Urinary bladder (tissue), 4 donors: Measurements from ENCODE around the gene ARID3C. TPM values are rescaled to one million over a fixed set of nuclear protein-coding genes. Genes with fewer than 3 reads are reported as not detected.

ENCODE experiments used
- DNase-seq: peaks from one replicate; pipeline ENCODE4 v3.0.0-alpha.2; 2015; ENCODE audit errors: extremely low spot score
- H3K27ac ChIP-seq: one replicate; pipeline ENCODE4 v1.5.1; 2013; ENCODE audit warnings: low read depth, mild to moderate bottlenecking, moderate library complexity
- H3K36me3 ChIP-seq: one replicate; pipeline ENCODE4 v1.6.1; 2013; ENCODE audit warnings: mild to moderate bottlenecking, moderate library complexity; ENCODE audit not compliant: insufficient read depth
- H3K4me1 ChIP-seq: one replicate; pipeline ENCODE4 v1.6.1; 2013; ENCODE audit warnings: mild to moderate bottlenecking, moderate library complexity; ENCODE audit not compliant: insufficient read depth
- H3K4me3 ChIP-seq: one replicate; pipeline ENCODE4 v1.5.1; 2013; ENCODE audit warnings: low read depth, low read length
- WGBS: extraction: QIAGEN DNeasy Blood & Tissue Kit; methylation state at CpG from one replicate; pipeline ENCODE4 v1.1.7; 2013; 5-methylcytosine and 5-hydroxymethylcytosine counted together
- polyA plus RNA-seq: library from polyadenylated mRNA; stranded (reverse); fragments of 200-250 nt; gene quantifications from one replicate; pipeline ENCODE4 v1.2.3, GENCODE V29; 2013
- total RNA-seq: library from RNA; depleted of rRNA; stranded (reverse); fragments of >200 nt; gene quantifications from one replicate; pipeline ENCODE4 v1.2.3, GENCODE V29; 2014
- donor health status: healthy with polysubstance abuse.
- donor health status: healthy.

ARID3C gene
- total and polyA plus RNA-seq, 2 donors, result not detected

DNA sequence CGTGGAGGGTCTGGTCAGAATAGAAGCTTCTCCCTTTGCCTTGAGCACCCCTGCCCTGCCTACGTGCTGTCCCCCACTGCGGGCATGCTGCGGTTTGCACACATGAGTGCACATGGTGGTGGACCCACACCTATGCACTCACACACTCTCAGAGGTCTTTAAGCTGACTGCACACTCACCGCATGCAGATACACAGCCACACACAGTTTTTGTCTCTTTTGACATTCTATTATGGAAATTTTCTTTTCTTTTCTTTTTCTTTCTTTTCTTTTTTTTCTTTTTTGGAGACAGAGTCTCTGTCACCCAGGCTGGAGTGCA, 584 bp upstream of the ARID3C start:
- no peaks in the 10 kb centered on the region for H3K4me1 ChIP-seq
- no peaks in the 10 kb centered on the region for H3K36me3 ChIP-seq
- WGBS, result 22% methylated on average over 5 of the region's 5 CpGs
- no peak overlapping the region for H3K27ac ChIP-seq
- DNase-seq, result no peak
- no peak overlapping the region for H3K4me3 ChIP-seq

DNA sequence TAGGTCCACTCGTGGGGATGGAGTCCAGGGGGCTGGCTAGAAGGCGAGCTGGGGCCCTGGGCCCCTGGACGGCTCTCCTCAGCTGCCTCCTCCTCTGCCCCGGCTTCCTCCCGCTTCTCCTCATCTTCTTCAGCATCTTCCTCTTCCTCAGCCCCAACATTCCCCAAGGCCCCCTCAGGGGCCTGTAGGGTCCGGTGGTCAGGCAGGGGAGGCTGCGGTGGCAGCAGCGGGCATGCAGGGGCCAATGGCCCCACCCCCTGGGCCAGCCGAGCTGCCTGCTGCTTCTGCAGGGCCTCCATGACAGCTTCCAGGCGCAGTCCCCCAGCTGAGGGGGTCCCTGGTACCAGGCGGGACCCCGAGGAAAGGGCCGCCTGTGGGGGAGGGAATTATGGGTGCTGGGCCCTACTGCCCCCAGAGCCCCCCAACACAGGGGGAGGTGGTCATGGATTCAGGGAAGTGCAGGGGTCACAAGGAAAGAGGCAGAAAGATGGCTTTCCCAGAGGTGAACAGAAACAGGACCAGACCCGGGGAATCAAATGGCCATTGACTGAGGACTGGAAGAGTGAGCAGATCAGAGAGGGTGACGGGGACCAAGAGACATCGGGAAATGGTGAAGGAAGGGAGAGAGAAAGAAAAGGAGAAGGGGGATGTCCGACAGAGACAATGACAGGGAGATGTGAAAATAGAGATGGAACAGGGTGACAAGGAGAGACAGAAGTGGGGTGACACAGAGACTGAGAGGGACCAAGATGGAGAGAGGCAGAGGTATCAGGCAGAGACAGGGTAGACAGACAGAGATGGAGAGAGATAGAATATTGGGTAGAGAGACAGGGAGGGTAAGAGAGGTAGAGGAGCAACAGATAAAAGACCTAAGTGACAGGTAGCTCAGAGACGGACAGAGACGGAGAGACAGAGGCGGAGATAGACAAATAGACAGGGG, 880 bp downstream of the ARID3C start:
- no peak overlapping the region for H3K27ac ChIP-seq

DNA sequence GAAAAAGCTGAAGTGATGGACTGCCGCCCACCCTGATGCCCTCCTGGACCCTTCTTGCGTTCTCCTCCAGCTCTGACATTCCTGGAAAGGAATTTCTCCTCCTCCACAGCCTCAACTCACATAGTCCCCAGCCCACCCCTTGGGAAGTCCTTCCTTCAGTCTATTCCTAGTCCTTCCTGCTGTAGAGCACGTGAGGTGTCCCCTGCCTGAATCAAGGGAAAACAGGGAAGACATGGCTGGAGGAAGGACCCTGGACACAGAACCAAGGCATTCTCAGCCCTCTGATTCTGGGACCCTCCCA, 3.7 kb downstream of the ARID3C start:
- Histone ChIP-seq H3K27ac (no peak overlapping the region), H3K36me3 (no peaks in the 10 kb centered on the region), H3K4me3 (no peak overlapping the region), H3K4me1 (no peaks in the 10 kb centered on the region)
- no peak for DNase-seq
- WGBS, result 65% methylated on average over 3 of the region's 3 CpGs

More for the DNA sequence above, 880 bp downstream of the ARID3C start:
- H3K36me3 ChIP-seq, result no peaks in the 10 kb centered on the region
- 37% methylated on average over 20 of the region's 20 CpGs for WGBS
- no peak overlapping the region for H3K4me3 ChIP-seq
- no peaks in the 10 kb centered on the region for H3K4me1 ChIP-seq
- no peak for DNase-seq

DNA sequence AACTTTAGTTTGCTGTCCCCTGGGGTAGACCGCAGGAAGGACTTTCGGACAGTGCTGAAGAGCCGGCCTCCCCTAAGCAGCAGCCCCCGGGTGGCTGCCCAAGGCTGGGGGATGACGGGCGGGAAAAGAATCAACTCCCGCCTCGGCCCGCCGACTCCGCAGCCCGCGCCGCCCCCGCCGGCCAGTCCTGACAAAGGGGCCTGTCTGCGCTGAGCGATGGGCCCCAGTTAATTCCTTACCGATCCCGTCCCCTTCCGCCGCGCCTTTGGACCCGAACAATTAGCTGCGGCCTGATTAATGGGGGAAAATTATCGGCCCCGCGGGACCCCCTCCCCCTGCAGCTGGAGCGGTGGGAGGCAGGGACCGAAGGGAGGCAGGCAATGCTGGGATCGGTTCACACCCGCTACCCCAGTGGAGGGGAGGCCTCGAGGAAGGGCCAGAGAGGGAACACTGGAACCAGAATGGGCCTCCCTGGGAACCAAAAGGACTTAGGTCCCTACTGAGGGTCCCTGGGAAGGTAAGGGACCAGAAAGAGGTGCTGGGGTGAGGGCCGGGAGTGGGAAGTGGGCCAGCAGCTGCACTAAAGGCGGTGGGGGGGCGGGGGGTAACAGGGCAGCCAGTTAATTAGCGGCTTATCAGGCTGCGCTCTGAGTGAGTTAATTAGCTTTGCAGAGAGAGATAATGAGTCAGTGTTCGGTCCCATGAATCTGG, 4.2 kb downstream of the ARID3C start:
- DNase-seq, result no peak
- Histone ChIP-seq H3K4me3 (no peak overlapping the region), H3K27ac (no peak overlapping the region), H3K4me1 (no peaks in the 10 kb centered on the region), H3K36me3 (no peaks in the 10 kb centered on the region)
- 15% methylated on average over 39 of the region's 39 CpGs for WGBS

DNA sequence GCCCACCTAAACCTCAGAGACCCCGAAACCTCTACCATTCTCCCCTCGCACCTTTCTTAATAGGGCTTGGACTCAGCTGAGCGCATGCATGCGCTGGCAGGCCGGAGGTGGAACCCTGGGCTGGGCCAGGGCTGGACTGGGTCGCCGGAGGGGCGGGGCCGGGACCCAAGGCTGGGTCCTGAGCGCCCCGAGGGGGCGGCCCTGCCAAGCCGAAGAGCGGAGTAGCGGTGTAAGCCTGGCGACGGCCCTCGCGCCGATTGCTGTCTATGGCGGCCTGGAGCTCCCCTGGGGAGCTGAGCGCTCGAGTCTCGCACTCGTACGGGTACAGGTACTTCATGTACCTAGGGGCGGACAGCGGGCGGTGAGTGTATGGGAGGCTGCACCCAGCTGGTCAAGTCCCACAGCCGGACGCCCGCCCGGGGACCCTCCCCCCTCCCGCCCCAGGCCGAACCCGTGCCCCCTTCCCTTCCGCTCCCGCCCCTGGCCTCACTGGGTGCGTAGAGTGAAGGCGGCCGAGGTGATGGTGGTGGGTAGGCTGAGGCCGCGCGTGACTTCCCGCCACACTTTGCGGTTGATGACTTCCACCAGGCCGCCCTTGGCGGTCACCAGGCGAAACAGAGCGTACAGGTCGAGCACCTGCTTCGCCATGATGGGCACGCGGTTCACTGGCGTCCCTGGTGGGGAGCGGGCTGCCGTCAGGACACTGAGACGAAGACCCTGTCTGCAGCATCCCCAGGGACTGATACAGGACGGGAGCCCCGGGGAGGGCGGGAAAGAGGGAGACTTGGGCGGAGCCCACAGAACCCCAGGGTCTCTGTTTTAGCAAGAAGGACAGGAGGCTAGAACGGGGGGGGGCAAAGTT, 5.3 kb downstream of the ARID3C start:
- Histone ChIP-seq H3K27ac (no peak overlapping the region), H3K4me1 (no peaks in the 10 kb centered on the region), H3K4me3 (no peak overlapping the region), H3K36me3 (no peaks in the 10 kb centered on the region)
- no peak for DNase-seq
- WGBS, result 9% methylated on average over 63 of the region's 63 CpGs

DNA sequence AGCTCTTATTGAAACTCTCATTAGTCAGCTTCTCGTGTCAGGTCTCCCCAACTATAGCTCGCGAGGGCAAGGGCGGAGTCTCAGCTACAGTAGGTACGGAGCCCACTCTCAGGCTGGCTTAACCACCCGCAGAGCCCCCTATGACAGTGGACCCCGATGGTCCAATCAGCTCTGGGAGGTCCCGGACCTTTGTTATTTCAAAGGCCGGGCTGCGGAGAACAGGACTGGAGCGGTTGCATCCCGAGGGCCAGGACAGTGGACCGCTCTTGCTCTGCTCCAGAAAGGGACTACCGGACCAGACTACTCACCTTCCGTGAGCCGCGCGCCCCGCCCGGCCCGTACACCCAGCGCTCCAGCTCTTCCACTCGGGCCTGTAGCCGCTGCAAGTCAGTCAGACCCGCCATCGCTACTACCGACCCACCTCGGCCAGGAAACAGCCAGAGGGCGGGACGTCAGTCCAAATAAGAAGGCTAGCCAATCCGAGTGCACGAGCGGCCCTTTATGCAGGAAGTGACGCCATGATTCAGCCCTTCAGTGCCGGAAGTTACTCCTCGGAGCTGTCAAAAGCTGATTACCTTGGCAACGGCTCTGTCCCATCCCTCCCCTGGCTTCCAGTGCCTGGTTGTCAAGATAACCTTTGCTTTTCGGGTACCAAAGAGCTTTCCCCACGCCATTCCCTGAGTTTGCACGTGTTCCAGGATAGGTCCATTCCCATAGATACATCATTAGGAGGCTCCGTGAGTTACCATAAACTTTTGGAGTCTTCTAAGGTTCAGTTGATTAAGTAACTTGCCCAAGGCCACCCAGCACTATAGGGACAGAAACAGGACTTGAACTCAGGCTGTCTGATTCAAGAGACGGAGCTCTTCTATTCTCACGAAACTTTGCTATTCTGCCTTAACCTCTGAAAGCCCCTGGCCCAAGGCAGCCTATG, 8.5 kb downstream of the ARID3C start, which contains the start of gene DCTN3:
DCTN3 (minus strand) TSS at position 435 of the 934 bp plus-strand sequence; CDS start at position 404, 31 bp downstream.
- peak; percentile 89 for DNase-seq
- no peaks in the 10 kb centered on the region for H3K4me1 ChIP-seq
- WGBS, result 4% methylated on average over 43 of the region's 43 CpGs
- H3K36me3 ChIP-seq, result no peaks in the 10 kb centered on the region
- peak within 1 kb of the TSS; percentile 87 for H3K4me3 ChIP-seq
- H3K27ac ChIP-seq, result no peak within 1 kb of the TSS

DNA sequence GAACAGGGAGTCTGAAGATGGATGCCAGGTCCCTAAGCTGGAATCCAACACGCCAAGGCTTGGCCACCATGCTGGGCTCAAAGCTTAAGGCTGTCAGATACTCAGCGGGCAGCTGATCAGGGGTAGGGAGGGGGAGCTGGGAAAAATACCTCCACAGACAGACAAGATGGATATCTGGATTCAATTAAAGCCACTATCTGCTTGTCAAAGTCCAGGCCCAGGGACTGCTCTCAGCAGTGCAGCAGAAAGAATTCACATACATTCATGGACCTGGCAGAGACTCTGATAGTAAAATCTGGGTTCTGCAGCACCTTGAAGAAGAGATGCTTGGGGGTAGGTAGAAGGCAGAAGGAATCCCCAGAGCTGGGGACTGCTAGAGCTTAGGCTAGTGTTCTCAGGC, 13.7 kb downstream of the ARID3C start:
- WGBS, result 67% methylated on average over 2 of the region's 2 CpGs
- no peak for DNase-seq
- Histone ChIP-seq H3K36me3 (no peaks in the 10 kb centered on the region), H3K4me1 (no peaks in the 10 kb centered on the region), H3K4me3 (no peak overlapping the region), H3K27ac (no peak overlapping the region)

DNA sequence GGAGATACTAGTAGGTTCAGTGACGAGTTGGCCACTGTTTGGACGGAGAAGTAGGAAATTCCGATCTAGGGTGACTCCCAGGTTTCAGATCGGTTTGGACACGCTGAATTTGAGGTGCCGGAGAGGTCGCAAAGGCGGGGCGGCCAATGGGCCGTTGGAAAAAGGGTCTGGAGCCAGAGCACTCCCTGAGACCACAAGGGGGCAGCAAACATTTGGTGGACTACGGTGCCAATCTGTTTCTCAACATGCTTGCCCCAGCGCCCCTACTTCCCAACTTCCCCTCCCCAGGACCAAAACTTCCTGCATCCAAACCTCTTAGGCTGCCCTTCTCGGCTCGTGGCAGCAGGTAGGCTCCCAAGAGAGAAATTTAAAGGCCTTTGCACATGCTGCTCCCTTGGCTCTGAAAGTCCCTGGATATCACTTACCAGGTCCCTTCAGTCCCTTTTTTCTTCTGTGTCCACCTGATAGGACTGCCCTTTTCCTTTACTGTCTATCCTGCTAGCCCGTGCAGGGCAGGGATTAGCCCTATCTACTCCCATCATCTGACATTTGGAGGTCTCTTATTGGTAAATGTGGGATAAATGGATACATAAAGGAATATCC, 16.0 kb downstream of the ARID3C start:
- Histone ChIP-seq H3K4me1 (no peaks in the 10 kb centered on the region), H3K27ac (no peak overlapping the region), H3K36me3 (no peaks in the 10 kb centered on the region), H3K4me3 (peak overlapping the region; percentile 62)
- peak; percentile 69 for DNase-seq
- 3% methylated on average over 15 of the region's 15 CpGs for WGBS

DNA sequence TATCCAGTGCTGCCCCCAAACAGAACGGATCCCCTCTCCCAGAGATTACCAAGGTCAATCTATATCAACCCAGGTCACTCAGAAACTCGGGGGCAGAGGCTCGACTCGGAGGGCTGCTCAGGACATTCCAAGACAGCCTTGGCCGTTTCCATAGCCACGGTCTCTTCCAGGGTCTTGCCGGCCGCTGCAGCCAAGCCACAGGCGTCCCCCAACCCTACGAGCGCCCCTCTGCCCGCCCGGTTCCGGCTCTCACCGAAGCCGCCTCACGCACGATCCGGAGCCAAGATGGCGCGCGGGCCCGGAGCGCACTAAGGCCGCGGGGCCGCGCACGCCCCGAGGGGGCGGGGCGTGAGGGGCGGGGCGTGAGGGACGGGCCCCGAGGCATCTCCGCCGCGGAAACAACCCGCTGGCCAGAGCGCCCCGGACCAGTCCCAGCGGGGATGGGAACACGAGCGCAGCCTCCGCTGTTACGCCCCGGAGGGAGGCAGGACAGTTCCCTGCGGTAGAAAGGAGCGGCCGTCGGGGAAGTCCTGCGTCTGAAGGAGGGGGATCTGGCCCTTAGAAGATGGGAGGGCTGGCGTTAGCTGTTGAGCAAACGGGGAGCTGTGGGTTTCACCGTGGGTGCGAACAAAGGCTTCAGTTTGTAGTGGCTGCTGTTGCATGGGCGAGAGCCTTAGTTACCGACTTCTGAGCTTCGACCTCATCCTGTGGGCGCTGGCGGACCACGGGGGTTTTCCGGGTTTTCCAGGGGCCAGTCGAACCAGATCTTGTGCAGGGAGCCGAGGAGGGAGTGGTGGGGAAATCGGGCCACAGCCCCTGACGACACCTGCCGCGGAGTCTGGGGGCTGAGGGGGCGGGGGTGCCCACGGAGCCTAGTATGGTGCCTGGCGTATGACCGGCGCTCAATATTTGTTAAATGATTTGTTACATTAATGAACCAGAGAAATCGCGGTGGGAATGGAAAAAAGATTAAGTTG, 16.8 kb downstream of the ARID3C start, which contains the start of gene RPP25L:
RPP25L (minus strand) TSS at position 287 of the 977 bp plus-strand sequence. CDS start 801 bp downstream, outside the sequence.
- Histone ChIP-seq H3K4me1 (no peaks in the 10 kb centered on the region), H3K36me3 (no peaks in the 10 kb centered on the region), H3K4me3 (peak within 1 kb of the TSS; percentile 62), H3K27ac (peak within 1 kb of the TSS; percentile 67)
- under 1% methylated on average over 77 of the region's 77 CpGs for WGBS
- DNase-seq, result no peak

DNA sequence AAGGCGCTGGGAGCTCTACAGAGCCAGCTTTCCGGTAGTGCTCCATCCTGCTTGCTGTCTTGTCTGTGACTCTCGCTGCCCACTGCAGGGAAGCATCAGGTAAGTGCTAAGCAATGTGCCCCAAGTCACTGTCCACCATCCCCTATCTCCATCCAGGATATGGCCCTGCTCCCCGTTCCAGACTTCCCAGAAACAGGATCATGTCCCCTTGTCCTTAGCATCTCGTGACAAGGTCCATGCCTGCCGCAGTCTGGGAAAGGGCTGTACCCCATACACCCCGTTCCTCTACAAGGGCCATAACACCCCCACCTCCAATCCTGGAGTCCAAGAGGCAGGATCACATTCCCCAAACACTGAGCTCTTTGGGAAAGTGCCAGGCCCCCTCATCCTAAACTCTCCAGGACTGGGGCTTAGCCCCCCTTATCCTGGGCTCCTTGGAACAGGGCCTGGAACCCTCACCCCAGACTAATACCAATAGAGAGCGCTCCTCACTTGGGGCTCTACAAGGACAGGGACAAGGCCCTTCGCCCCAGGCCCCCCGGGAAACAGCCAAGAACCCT, 17.5 kb downstream of the ARID3C start:
- H3K27ac ChIP-seq, result no peak overlapping the region
- H3K4me1 ChIP-seq, result no peaks in the 10 kb centered on the region
- H3K36me3 ChIP-seq, result no peaks in the 10 kb centered on the region
- H3K4me3 ChIP-seq, result peak overlapping the region; percentile 62
- WGBS, result 58% methylated on average over 10 of the region's 10 CpGs
- DNase-seq, result no peak

DNA sequence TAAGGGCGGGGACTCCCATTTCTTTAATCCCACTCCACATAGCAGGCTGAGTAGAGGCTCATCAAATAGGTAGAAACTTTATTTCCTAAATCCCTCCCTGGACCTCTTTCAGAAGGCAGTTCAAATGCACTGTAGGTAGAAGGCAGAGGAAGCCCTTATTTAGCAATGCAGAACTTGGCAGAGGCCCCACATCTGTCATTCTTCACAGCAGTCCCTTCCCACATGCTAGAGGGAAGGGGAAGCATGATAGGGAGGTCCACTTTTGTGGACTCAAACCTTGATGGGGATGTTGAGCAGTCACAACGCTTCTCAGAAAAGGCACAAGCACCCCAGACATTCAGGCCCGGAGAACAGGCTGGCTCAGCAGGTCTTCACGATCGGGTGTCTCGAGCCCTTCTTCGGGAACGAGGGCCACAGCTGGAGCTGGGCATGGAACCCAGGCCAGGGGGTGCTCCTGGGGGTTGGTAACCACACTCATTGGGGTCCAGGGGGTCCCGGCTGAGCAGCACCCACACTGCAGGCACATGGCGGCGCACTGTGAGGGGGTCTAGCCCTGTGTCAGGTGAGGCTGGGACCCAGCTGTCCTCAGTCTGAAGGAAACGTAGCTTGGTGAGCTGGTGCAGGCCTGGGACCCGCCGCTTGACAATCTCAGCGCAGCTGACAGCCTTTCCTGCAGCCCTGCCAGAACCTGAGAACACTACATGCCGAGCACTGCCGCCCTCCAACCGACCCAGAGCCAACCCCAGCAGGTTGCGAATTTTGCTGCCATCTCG, 18.2 kb downstream of the ARID3C start:
- H3K27ac ChIP-seq, result no peak overlapping the region
- WGBS, result 95% methylated on average over 20 of the region's 20 CpGs

More for the DNA sequence above, 18.2 kb downstream of the ARID3C start:
- DNase-seq, result no peak
- Histone ChIP-seq H3K36me3 (no peaks in the 10 kb centered on the region), H3K4me3 (no peak overlapping the region), H3K4me1 (no peaks in the 10 kb centered on the region)
